SW480 (cell line): Measurements from ENCODE around the gene ZNF865.
"Not testable (repeated sequence)": the region's sequence is repeated elsewhere in the genome, so short reads cannot be mapped to it uniquely, and the experiment has no call there.

ENCODE experiments used
- DNase-seq: peaks from one replicate; pipeline ENCODE4 v3.0.0-alpha.2; 2016; ENCODE audit warnings: low spot score

Gene ZNF865

GRCh38 chr19:55605637-55606470 lies at the start of gene ZNF865:
Gene ZNF865, plus strand, starts transcription at chr19:55605647. Its CDS starts 7,972 bp downstream, at chr19:55613619.
- DNase-seq = peak; percentile 93

DNA sequence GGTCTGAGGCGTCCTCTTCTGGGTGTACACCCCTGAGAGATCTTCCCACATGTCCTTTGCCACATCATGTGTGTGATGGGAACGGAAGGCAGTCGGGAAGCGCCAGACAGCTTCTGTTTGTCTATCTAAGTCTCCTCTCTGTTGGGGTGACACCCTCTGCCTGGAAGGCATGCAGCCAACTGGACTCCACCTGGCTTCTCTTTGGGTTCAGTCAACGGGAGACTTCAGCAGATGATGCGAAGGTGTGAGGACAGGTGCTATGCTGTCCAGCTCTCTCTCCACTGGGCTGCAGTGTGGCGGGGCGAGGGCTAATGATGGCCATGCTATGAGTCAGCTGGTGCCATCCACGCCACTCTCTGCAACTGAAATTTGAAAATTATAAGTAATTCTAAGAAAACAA lies 45.8 kb upstream of the ZNF865 start:
- no peak for DNase-seq

DNA sequence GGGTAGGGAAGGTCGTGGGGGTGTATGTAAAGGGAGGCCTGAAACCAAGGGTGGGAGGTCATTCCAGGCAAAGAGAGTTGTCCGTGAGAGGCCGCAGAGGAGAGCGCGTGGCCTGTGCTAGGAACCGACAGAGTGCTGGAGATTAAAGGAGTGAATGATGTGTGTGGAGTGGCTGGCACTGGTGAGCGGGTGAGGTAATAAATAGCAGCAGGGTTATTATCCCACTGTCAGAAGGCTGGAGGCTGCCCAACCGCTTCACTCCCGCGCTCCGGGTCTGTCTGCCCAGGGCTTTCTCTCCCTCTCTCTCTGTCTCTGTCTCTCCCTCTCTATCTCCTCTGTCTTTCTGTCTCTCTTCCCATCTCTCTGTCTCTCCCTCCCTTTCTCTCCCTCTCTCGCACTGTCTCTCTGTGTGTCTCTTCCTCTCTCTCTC lies 42.2 kb upstream of the ZNF865 start:
- DNase-seq = no peak

DNA sequence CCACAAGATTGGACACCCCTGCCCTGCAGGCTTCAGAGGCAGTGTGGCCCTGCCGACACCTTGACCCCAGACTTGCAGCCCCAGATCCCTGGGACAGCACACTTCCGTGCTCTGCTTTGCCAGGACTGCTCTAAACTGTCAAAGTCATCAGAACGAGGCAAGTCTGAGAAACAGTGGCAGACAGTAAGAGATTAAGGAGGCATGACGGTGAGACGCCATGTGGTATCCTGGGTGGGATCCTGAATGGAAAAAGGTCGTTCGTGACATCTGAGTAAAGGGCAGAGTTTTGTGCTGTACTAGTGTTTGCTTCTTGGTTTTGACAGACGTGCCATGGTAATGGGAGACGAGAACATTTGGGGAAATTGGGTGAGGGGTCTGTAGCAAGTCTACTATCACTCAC lies 38.6 kb upstream of the ZNF865 start:
- DNase-seq = no peak

- DNase-seq = no peak
These were observed 37.6 kb upstream of the ZNF865 start for GRCh38 chr19:55567708-55568328.

GRCh38 chr19:55569477-55569876 lies 36.0 kb upstream of the ZNF865 start:
- DNase-seq = not testable (repeated sequence)

GRCh38 chr19:55573929-55574328 lies 31.5 kb upstream of the ZNF865 start:
- not testable (repeated sequence) for DNase-seq

- no peak for DNase-seq
These were observed 28.7 kb upstream of the ZNF865 start for GRCh38 chr19:55576746-55577145.

GRCh38 chr19:55578031-55578760 lies 27.3 kb upstream of the ZNF865 start:
- no peak for DNase-seq

GRCh38 chr19:55578761-55579747 lies 26.4 kb upstream of the ZNF865 start:
- DNase-seq = no peak

DNA sequence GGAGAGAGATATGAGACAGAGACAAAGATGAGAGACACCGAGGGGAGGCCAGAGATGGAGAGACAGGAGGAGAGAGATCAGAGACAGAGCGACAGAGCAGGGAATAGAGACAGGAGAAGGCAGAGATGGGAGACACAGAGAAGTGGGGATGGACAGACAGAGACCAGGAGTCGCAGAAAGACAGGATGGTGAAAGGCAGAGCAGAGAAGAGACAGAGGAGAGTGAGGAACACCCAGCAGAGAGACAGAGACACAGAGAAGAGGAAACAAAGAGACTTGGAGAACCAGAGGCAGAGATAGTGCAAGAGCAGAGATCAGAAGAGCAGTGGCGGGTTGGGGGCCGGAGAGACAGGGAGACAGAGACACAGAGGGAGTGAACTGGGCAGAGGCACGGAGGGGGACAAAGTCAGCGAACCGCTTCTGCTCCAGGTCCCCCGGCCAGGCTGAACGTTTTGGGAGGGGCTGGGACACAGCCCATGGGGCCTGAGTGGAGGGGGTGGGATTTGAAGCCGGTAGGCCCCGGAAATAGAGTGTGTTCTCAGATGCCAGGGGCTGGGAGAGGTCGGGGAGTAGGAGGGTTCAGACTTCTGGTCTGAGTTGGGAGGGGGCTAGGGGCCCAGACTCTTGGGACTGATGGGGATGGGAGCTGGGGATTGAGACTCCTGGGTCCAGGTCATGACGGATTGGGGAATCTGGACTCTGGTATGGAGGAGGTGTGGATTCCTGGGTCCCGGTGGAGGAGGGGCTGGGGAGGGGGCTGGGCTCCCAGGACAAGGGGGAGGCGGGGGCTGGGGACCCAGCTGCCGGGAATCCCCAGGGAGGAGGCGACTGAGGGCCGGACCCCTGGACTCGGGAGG lies 25.5 kb upstream of the ZNF865 start:
- no peak for DNase-seq

- peak; percentile 86 for DNase-seq
These were observed 24.8 kb upstream of the ZNF865 start, which contains the start of gene ZNF579 for GRCh38 chr19:55580628-55581144. Gene ZNF579, minus strand, starts transcription at chr19:55580848. Its CDS starts 1,209 bp downstream, at chr19:55579639.

- DNase-seq = no peak
These were observed 24.2 kb upstream of the ZNF865 start for GRCh38 chr19:55581145-55581822.

DNA sequence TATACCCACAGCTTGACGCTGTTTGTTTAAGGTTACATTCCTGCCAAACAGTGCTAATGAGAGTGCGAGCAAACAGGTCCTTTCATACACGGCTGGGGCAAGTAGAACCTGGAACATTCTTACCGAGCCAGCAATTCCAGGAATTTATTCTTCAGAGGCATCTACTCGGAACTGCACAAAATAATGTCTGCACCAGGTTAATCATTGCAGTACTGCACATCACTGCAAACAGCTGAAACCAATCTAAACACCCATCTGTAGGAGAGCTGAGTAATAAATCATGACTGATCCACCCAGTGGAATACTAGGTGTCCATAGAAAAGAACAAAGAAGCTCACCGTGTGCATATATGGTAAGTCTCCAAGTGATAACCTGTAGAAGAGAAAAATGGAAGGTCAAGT lies 23.6 kb upstream of the ZNF865 start:
- no peak for DNase-seq

DNA sequence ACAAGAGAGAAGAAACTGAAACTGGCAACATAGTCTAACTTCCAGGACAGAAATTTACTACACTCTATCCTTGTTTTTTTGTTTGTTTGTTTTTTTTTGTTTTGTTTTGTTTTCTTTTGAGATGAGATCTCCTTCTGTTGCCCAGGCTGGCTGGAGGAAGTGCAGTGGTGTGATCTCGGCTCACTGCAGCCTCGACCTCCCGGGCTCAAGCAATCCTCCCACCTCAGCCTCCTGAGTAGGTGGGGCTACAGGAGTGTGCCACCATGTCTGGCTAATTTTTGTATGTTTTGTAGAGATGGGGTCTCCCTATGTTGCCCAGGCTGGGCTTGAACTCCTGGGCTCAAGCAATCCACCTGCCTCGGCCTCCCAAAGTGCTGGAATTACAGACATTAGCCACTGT lies 23.2 kb upstream of the ZNF865 start:
- DNase-seq = not testable (repeated sequence)

DNA sequence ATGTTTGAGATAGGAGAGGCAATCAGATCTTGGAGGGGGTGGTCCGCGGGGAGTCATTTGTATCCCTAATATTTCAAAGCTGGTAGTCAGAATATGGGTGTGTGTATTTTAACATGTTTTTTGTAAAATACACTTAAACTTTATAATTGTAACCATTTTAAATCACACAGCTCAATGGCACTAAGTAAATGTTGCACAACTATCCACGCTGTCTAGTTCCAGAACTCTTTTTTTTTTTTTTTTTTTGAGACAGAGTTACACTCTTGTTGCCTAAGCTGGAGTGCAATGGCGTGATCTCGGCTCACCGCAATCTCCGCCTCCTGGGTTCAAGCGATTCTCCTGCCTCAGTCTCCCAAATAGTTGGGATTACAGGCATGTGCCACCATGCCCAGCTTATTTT lies 21.6 kb upstream of the ZNF865 start:
- DNase-seq = not testable (repeated sequence)

GRCh38 chr19:55584871-55585270 lies 20.6 kb upstream of the ZNF865 start:
- DNase-seq = no peak

GRCh38 chr19:55585658-55586339 lies 19.6 kb upstream of the ZNF865 start:
- peak; percentile 91 for DNase-seq
